ENCODE measurements around the gene RPL26. TPM values are rescaled to one million over a fixed set of nuclear protein-coding genes. Genes with fewer than 3 reads are reported as not detected.
A peak's percentile ranks its signal among the peaks of the same experiment; 100 is the strongest.

Gene RPL26
- total RNA-seq = 1,000 to 10,000 TPM; 3,681 to 6,264 (median 5,219) TPM
- 1,000 to 10,000 TPM; 3,816 to 6,374 (median 4,477) TPM for polyA plus RNA-seq

DNA sequence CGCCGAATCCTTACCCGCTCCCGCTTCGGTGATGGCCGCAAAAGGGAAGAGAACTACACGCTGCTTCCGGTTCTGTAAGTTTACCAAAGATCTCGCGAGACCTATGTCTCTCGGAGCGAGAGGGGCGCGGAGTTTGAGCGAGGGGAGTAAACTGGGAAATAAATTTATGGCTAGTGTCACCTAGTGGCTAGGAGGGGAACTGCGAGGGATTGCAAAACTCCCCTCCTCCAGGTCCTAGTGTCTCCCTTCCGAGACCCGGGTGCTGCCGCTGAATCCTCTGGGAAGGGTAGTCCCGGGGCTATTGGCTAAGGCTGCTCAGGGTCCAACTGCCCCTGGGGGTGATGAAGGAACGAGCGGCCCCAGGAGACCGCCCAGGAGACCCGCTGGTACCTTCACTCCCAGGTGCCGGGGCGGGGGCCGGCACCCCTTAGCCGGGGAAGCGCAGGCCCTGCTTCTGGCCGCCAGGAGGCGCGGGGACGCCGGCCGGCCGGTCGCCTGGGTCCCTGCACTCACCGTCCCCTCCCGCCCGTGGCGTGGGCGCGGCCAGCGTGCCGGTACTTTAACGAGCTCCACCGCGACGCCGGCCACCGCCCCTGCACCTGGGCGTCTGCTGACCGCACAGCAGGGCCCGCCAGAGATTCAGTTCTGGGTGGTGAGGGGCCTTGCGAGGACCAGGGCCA, at the start of gene RPL26:
RPL26 (minus strand) TSS at position 51 of the 680 bp plus-strand sequence. CDS start 883 bp downstream, outside the sequence.
- H3K27me3 ChIP-seq = no peaks in the 10 kb centered on the region
- TF ChIP-seq POLR2A (IDR thresholded peaks at IDR 0.05) = no peak
- TF ChIP-seq CTCF (IDR thresholded peaks at IDR 0.05) = peak; percentile 97 to 100 (median 98)
- peak; percentile 89 to 97 (median 94) for TF ChIP-seq POLR2AphosphoS5 (IDR thresholded peaks at IDR 0.05)
- no peak for TF ChIP-seq EP300 (IDR thresholded peaks at IDR 0.05)
- H3K27ac ChIP-seq = peak within 1 kb of the TSS; percentile 87 to 94 (median 92)
- WGBS, 2 donors = 0 to 1% methylated on average over 55 of the region's 55 CpGs
- peaks cover 0 to 46% (median 34%) of the 10 kb centered on the region in 4 donors for H3K4me1 ChIP-seq
- H3K4me3 ChIP-seq = peak within 1 kb of the TSS; percentile 64 to 84 (median 72)
- no peaks in the 10 kb centered on the region for H3K9me3 ChIP-seq
- H3K36me3 ChIP-seq = peaks cover 8 to 38% (median 30%) of the 10 kb centered on the region in 4 donors
- peak; percentile 99 for DNase-seq
- intact Hi-C loops (cut with DNase I) = loop anchor here (1.0 to 5.0 kb wide), 3 partner anchors 52 to 859 kb away; partner anchors contain the start of genes CTC1, NDEL1 and PFAS

- H3K27me3 ChIP-seq = no peaks in the 10 kb centered on the region
- H3K4me3 ChIP-seq = no peak overlapping the region
- peak overlapping the region in 3 of 4 donors; percentile 15 to 47 (median 43) for H3K27ac ChIP-seq
- DNase-seq = peak; percentile 77
- TF ChIP-seq POLR2AphosphoS5 (IDR thresholded peaks at IDR 0.05) (peak in 1 of 4 donors; percentile 9), EP300 (IDR thresholded peaks at IDR 0.05) (no peak)
- H3K36me3 ChIP-seq = no peaks in the 10 kb centered on the region
- WGBS, 2 donors = 79 to 87% methylated on average over 7 of the region's 7 CpGs
- intact Hi-C loops (cut with DNase I) = no loop called here
- H3K4me1 ChIP-seq = no peaks in the 10 kb centered on the region
- no peaks in the 10 kb centered on the region for H3K9me3 ChIP-seq
These were observed 48.0 kb upstream of the RPL26 start for GRCh38 chr17:8430966-8431365.

DNA sequence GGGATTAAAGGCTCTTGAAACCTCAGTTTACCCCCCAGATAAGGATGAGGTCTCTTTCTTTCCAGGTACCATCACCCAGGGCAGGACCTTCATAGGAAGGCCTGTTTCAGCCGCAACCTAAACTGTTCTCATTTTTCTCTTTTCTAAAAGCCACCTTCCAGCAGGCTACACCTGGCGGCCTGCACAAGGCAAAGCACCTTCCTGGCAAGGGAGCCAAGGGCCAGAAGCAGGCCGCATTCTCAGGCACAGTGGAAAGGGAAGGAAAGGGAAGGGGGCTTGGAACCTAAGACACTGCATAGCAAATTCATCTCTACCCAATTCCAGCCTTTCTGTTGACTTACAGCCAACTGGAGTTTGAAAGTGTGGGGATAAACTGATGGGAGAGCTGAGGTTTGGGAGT, 43.8 kb upstream of the RPL26 start:
- no peak overlapping the region for H3K4me3 ChIP-seq
- no peaks in the 10 kb centered on the region for H3K9me3 ChIP-seq
- H3K4me1 ChIP-seq = no peaks in the 10 kb centered on the region
- WGBS, 2 donors = 90 to 98% methylated on average over 3 of the region's 3 CpGs
- H3K27ac ChIP-seq = no peak overlapping the region
- no peaks in the 10 kb centered on the region for H3K36me3 ChIP-seq
- H3K27me3 ChIP-seq = no peaks in the 10 kb centered on the region
- TF ChIP-seq EP300 (IDR thresholded peaks at IDR 0.05) = no peak
- DNase-seq = no peak
- intact Hi-C loops (cut with DNase I) = no loop called here

- intact Hi-C loops (cut with DNase I) = no loop called here
- no peak overlapping the region for H3K27ac ChIP-seq
- no peaks in the 10 kb centered on the region for H3K9me3 ChIP-seq
- H3K4me3 ChIP-seq = no peak overlapping the region
- H3K36me3 ChIP-seq = no peaks in the 10 kb centered on the region
- H3K27me3 ChIP-seq = no peaks in the 10 kb centered on the region
- no peak for TF ChIP-seq CTCF (IDR thresholded peaks at IDR 0.05)
- no peak for TF ChIP-seq POLR2AphosphoS5 (IDR thresholded peaks at IDR 0.05)
- TF ChIP-seq EP300 (IDR thresholded peaks at IDR 0.05) = no peak
- no peak for TF ChIP-seq POLR2A (IDR thresholded peaks at IDR 0.05)
- no peaks in the 10 kb centered on the region for H3K4me1 ChIP-seq
- no peak for DNase-seq
- 18 to 63% methylated on average over 6 of the region's 6 CpGs for WGBS, 2 donors
These were observed 43.2 kb upstream of the RPL26 start for GRCh38 chr17:8426094-8426720.

DNA sequence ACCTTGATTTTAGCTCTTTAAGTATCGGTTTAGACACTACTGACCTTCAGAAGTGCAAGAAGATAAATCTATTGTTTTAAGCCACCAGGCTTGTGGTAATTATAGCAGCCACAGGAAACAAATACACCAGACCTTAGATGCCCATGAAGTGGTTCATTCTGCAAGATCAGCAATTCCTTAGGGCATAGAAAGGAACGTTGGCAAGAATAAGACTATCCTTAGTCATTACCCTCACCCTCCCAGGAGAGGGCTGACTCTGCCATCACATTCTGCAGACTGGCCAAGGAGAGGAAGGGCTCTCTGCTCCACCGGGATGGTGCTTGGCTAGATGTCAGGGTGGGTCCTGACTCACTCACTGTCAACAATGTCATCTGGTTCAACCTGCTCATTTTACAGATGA, 38.6 kb upstream of the RPL26 start:
- no peaks in the 10 kb centered on the region for H3K27me3 ChIP-seq
- H3K4me1 ChIP-seq = no peaks in the 10 kb centered on the region
- no peak overlapping the region for H3K4me3 ChIP-seq
- 55 to 71% methylated on average over 3 of the region's 3 CpGs for WGBS, 2 donors
- no peaks in the 10 kb centered on the region for H3K9me3 ChIP-seq
- H3K27ac ChIP-seq = no peak overlapping the region
- intact Hi-C loops (cut with DNase I) = no loop called here
- TF ChIP-seq EP300 (IDR thresholded peaks at IDR 0.05) = no peak
- no peak for TF ChIP-seq POLR2A (IDR thresholded peaks at IDR 0.05)
- no peak for TF ChIP-seq CTCF (IDR thresholded peaks at IDR 0.05)
- no peak for TF ChIP-seq POLR2AphosphoS5 (IDR thresholded peaks at IDR 0.05)
- H3K36me3 ChIP-seq = no peaks in the 10 kb centered on the region
- no peak for DNase-seq

Data from sigmoid colon (tissue), 7 donors.